Astrocyte (in vitro differentiated cells and primary cell): ENCODE measurements around the gene PLEKHG4B.

Source experiments
- CTCF ChIP-seq: IDR thresholded peaks from 2 replicates; pipeline ENCODE4 v1.5.1; 2011; ENCODE audit warnings: low read depth, mild to moderate bottlenecking, inconsistent platforms, low read length, moderate library complexity; ENCODE audit not compliant: insufficient read depth
- EZH2 ChIP-seq: IDR thresholded peaks from 2 replicates; pipeline ENCODE4 v1.6.1; 2012; ENCODE audit warnings: mild to moderate bottlenecking, low read length, inconsistent platforms; ENCODE audit not compliant: insufficient read depth

- no peak for TF ChIP-seq CTCF
- TF ChIP-seq EZH2 = no peak
Measured at GRCh38 chr5:153256-153655, 61.3 kb downstream of the PLEKHG4B start.
